GM23338 (cell line): Measurements from ENCODE around the gene KLHDC8A.

Experiments
- CREB1 ChIP-seq: fragments of 250-450 bp; sonication (Bioruptor Pico); IDR thresholded peaks from 2 replicates; pipeline ENCODE4 v1.5.0; 2020; ENCODE audit warnings: low read depth, mild to moderate bottlenecking, moderate library complexity
- CTCF ChIP-seq, 2 experiments: fragments of 200-600 bp in 1 of 2; sonication (generic) in 1 of 2; conservative IDR thresholded peaks; 2 replicates each; pipeline versions ENCODE4 v1.5.1 to v1.6.1; 2016 to 2017; ENCODE audit warnings: antibody characterized with exemption in 2 of 2, low read depth in 2 of 2, mild to moderate bottlenecking in 2 of 2, moderate library complexity in 1 of 2
- EZH2 ChIP-seq: fragments of 200-600 bp; sonication (generic); IDR thresholded peaks from one replicate; pipeline ENCODE4 v1.8.0; 2017; ENCODE audit warnings: antibody characterized with exemption, mild to moderate bottlenecking, low read depth; ENCODE audit not compliant: unreplicated experiment
- EZH2phosphoT487 ChIP-seq: fragments of 200-600 bp; sonication (generic); IDR thresholded peaks from one replicate; pipeline ENCODE4 v1.8.1; 2018; ENCODE audit warnings: antibody characterized with exemption; ENCODE audit not compliant: unreplicated experiment
- POLR2AphosphoS5 ChIP-seq: IDR thresholded peaks from 2 replicates; pipeline ENCODE4 v1.6.1; 2016; ENCODE audit warnings: antibody characterized with exemption, low read depth
- REST ChIP-seq: IDR thresholded peaks from one replicate; pipeline ENCODE4 v1.6.1; 2018; ENCODE audit warnings: antibody characterized with exemption; ENCODE audit not compliant: unreplicated experiment

- no peak for TF ChIP-seq EZH2phosphoT487
- TF ChIP-seq CTCF (conservative IDR thresholded peaks at IDR 0.05; ENCODE audit: low read depth in 2 of 2): no peak
- TF ChIP-seq POLR2AphosphoS5: no peak
- no peak for TF ChIP-seq CREB1 (CRISPR knock-in tag)
- TF ChIP-seq EZH2: no peak
- no peak for TF ChIP-seq REST
Observed at GRCh38 chr1:205373798-205374175, 17.1 kb upstream of the KLHDC8A start.
